GM18502 (cell line): Measurements from ENCODE around the gene QTRT2.
A peak's percentile ranks its signal among the peaks of the same experiment; 100 is the strongest.

Experiments
- ATAC-seq: cut with Tn5 transposase; IDR thresholded peaks from one replicate; pipeline ENCODE4 v1.9.1; 2021; ENCODE audit warnings: mild to moderate bottlenecking; ENCODE audit not compliant: unreplicated experiment, poor library complexity

Gene QTRT2

DNA sequence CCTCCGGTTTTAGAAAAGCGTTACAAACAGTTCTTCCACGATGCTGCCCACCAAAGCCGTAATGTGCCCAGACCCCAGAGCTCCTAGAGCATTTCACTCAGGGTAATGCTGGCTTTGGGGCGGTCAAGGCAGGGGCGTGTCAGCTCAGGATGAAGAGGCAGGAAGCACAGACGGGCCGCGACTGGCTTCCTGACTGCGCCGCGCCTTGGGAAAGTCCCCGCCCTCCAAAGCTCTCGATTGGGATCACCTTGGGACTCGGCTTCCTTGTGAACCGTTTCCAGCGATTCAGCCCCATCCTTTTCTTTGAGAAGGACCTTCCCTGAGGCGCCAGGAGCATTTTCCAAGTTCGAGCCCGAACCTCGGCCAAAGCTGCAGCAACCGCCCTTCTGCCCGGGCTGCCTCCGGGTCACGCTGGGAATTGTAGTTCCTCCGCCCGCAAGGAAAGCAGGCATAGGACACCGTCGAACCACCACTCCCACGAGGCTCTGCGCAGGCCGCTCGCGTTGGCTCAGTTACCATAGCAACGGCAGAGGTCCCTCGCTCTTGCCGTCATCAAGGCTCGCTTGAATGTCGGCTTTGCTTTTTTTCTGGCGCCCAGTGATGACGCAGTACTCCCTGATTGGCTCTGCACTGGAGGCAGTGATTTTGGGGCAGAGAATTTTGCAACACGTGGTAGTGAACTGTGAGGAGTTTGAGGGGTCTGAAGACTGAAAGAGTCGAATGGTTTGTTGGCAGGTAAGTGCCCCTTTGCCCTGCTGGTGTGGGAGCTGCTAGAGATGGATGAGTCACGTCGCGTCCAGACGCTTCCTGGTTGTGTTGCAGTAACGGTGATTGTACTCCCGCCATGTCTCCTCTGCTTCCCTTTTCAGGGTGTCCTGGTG is at the start of gene QTRT2, which contains the start of gene CCDC191:
Gene QTRT2 (plus strand): TSS at position 608 of the 881 bp plus-strand sequence. CDS start 8,521 bp downstream, outside the sequence.
Gene CCDC191 (minus strand): TSS at position 397 of the 881 bp plus-strand sequence. CDS start 60 bp downstream, at position 337.
- ATAC-seq, result peak; percentile 98

DNA sequence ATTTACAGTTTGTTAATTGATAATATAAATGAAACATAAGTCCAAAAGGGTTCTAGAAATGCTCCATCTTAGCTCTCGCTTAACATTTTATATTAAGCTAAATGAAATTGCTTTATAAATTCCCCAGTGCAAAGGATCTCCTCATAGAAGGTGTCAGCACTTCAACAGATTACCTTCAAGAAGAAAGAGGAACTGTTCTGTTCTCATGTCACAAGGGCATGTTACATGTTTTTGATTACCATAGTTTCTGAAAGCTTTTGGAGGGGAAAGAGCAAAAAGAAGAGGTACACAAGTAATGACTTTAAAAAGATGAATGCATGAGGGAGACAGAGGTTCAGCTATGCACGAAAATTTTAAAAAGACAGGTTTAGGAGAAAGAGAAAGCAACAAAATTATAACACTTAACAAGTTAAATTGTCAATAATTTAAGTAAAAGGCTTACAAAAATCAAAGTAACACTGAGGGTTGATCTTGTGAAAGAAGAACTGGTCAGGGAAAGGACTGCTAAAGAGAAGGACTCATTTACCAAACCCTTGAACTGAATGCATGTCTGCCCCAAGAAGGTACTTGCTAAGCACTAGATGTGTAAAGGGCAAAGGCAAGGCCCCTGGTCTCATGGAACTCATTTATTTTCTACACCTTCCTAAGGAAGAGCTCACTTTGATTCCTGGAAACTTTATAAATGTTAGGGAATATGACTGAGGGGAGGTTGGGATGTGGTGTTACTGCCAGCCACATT is 45.3 kb upstream of the QTRT2 start:
- peak; percentile 87 for ATAC-seq

DNA sequence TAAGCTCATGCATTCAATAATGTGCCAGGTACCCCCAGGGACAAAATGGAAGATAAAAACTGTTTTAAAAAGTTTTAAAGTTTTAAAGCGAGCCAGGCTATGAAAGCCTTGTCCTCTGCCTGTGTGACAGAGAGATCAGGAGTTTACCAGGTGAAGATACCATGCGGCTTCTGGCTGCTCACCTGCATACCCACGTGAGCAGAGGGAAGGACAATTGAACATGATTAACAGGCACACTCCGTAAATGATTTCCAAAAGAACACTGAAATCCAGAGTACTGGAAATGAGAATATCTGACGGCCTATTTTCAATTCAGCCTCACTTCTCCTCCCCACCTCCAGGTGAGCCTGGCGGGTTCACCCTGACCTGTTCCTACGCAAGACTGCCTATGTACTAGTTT is 42.3 kb upstream of the QTRT2 start:
- ATAC-seq, result no peak

DNA sequence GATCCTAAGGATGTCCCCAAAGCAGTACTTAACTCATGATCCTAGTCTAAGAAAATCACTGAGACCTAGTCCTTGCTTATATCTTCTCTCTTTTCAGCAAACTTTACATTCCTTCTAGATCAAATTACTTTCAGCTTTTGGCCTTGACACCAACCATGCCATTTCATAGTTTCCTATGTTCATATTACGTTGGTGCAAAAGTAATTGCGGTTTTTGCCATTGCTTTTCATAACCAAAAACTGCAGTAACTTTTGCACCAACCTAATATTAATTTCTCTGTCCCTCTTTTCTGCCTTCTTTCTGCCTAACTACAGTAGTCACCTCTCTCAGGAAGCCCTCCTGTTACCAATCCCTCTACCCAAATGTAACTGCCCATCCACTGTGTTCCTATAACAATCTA is 37.1 kb upstream of the QTRT2 start:
- no peak for ATAC-seq

DNA sequence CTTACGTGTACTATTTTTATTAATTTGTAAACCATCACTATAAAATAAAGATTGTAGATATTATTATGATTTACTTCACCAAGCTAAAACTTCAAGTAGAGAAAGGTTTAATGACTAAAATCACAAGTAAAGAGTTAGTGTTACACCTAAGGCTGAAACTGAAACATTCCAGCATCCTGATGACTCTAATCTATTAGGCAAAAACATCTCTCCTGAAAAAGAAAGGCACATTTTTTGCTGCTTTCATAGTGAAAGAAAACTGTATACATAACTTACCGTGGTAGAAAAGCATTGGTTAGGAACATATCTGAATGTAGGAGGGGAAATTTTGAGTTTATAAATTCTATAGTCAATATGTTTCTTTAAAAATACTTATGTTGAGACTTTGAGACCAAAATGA is 35.6 kb upstream of the QTRT2 start:
- ATAC-seq, result no peak

DNA sequence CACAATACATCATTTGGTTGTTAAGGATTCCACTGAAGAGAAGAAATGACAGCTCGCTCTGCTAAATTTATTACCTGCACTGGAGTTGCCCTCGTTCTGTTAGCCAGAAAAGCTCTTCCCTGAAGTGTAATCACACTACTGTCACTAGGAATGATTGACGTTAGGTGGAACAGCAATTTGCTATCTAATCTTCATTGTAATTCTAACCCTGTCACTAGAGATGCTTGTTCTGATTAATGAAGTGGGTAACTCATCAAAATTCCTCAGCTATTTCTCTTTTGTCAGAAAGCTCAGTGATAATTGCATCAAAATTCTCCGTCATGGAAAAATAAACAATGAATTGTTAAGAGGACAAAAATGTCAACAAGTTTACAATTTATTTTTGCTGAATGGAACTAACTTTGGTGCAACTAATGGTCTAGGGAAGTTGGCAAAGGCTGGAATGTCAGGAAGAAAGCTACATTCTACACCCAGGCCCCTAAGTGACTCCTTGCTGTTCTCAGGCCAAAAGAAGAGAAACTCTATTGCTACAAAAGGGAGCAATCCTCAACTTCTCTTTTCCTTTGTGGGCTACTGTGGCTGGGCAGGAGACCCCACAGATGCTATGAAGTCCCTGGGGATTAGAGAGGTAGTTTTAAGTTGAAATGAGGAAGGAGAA is 34.3 kb upstream of the QTRT2 start:
- ATAC-seq, result no peak

DNA sequence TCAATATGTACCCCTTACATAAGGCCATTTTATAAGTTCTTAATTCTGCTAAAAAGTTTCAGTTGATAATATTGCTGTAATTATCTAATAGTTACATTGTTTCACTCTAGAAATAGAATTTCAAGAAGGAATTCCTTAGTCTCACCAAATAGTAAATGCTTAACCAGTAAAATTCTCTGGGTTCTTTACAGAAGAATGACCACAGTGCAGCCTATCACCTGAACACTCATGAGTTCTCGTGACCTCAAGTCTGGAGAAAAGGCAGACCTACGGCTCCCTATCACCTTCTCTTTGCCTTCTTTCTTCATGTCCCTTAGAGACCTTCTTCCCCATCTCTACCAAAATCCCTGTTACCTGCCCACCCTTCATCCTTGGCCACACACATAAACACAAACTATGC is 31.1 kb upstream of the QTRT2 start:
- ATAC-seq, result no peak

DNA sequence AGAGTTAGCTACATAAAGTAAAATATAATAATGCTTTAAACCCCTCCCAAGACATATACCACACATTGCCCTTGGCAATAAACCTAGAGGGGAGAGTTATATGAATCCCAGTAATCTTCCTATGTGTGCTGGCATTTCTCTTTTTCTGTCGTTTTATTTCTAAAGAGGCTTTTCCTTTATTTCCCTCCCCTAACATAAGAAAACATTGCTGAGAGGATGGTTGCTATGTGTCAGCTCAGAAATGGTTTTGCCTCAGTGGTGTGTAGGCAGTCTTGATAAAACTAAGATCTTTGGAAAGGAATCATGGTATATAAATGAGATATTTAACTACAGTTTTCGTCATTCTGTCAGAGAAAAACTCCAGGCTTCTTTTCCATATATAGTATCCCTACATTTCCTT is 30.2 kb upstream of the QTRT2 start:
- ATAC-seq, result no peak

DNA sequence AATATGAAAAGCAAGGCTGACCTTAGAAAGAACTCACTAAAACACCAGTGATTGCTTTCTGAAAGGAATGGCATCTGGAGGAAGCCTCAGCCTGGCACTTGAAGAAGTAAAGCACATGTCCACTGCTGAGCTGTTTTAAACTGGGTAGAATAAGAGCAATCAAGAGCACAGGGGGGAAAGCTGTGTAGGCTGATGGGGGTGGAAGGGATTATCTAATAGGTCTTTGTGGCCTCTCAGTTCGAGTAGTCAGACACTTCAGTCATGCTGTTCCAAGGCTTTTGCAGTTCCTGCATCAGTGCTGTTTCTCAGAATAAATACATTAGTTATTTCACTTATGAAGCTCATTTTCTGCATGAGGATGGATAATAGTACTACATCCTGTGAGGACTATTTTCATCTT is 22.8 kb upstream of the QTRT2 start:
- ATAC-seq, result no peak

DNA sequence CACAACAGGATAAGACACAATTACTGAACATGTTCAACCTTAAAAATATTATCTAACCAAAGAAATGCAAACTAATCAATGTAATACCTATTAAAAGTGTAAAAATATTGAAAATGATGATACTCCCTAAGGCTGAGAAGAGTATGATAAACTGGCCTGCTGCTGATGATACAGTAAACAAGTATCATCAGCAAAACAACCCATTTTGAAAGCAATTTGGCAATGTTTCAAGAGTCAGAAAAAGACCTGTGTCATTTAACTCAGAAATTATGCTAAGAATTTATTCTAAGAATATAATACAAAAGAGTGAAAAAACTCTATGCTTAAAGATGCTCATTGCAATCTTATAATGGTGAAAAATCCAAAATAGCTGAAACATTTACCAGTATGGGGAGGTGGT is 22.3 kb upstream of the QTRT2 start:
- ATAC-seq, result no peak

DNA sequence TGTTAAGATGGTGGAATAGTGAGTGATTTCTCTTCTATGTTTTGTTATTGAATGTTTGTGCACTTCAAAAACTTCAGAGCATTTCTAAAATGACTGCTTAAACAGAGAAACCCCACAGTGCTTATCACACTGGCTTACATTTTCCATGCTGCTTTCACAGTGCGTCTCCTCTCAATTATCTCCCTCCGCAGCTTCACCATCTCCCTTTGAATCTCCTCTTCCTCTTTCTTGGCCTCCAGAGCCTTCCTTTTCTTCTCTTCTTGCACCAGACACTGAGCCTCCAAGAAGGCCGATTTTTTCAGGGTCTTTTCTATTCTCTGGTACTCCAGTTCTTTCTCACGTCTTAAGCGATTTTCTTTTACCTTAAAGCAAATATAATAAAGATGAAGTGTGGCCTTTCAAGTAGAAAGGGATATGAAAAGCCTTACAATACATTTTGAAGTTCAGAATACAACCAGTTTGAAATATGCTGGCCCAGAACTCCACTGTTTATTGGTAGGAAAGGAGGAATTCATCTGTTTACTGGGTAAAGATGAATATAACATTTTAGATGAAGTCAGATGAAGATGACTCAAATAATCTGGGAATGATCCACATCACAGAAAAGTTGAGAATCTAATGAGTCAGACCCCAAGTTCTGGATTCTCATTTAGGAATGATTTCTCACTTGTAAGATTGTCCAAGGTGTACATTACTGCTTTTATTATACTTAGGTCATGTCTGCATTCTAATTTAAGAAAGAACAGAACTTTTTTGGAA is 21.6 kb upstream of the QTRT2 start:
- ATAC-seq, result no peak

DNA sequence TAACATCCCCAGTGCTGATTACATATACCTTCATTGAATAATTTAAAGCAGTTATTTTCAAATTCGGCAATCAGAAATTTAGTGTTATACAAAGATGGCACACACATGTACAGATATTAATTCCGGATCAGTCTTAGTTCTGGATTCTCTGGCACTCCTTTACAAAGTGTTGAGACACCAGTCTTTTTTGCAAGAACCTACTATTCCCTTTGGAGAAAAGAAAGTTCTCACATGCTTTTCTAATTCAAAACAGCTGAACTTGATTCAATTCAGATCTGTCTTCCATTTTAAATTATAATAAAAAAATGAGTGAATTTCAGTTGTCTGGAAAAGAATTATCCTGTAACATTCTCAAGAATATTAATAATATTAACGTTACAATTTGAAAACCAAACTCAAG is 20.6 kb upstream of the QTRT2 start:
- ATAC-seq, result no peak

DNA sequence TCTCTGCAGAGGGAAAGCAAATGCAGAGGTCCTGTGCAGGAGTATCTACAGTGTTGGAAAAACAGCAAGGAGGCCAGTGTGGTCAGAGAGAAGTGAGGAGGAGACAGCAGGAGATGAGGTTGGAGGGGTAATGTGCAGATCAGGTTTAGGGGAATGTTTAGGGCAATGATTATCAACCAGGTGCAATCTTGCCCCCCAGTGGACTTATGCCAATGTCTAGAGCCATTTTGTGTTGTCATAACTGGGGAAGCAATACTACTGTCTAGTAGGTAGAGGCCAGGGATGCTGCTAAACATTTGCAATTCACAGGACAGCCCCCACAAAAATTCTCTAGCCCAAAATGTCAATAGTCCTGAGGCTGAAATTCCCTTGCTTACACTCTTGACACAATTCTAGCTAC is 13.3 kb upstream of the QTRT2 start:
- ATAC-seq, result no peak

DNA sequence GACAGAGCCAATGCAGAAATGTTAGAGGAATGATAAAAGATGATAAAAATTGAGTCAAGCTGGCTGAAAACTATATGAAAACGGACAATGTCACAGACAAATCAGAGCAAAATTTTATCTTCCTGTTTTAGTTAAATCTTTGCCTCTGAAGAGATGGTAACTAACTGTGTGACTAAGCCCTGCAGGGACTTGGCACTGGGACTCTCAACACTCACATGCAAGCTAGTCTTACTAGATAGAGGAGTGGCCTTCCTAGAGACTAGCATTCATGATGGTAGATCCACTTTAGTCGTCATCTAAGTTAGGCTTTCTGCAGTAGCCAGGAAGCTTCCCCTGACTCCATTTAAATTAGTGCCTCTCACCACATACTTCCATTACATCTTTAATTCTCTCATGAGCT is 4.3 kb upstream of the QTRT2 start:
- ATAC-seq, result no peak

DNA sequence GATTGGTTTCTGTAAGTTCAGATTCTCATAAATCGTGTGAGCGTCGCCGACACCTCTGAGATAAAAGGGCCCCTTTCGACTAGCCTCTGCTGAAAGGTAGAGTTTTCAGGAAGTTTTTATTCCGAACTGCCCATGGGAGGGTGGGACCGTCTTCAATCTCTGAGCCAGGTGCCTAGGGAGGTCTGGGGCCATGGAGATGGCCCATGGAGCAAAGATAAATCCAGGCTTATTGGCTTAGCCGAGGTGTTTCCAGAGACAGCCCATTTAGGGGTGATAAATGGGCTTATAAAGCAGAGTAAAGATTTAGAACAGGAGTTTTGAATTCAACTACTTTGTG is 442 bp downstream of the QTRT2 start:
- peak; percentile 18 for ATAC-seq

DNA sequence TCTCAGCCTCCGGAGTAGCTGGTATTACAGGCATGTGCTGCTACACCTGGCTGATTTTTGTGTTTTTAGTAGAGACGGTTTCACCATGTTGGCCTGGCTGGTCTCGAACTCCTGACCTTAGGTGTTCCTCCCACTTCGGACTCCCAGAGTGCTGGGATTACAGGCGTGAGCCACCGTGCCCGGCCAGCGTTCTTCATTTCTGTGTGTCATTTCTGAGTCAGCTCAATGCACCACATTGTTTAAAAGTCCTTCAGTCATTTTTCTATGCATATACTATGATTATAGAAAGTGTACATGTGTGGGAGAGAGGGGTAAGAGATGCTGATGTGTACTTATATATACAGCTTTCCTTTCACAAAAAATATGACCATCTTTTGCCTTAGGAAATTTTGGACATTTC is 2.1 kb downstream of the QTRT2 start:
- no peak for ATAC-seq

DNA sequence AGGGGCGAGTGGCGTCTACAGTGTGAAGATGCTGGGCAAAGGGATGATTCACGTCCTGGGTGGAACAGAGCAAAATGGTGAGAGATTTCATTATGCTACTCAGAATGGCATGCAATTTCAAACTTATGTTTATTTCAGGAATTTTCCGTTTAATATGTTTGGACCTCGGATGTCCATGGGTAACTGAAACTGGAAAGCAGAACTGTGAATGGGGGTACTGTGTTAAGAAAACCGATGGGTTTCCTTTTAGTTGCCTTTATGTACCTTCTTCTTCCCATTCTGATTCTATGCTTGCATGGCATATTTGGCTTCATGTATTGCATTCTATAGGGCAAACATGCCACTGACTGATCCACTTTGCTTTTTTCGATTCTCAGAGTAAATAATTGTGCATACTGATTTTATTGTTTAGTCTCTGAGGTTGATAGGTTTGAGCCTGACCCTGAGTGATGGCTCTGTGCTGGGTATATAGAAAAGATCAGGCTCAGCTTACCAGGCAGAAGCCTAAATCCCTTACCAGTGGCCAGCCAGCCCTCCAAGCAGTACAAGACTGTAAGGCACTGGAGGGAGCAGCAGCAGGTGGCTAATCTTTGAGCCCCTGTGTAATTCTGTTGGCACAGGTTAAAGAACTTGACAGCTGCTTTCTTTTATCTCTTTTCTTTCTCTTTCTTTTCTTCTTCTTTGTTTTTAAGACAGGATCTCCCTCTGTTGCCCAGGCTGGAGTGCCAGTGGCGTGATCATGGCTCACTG is 4.5 kb downstream of the QTRT2 start:
- no peak for ATAC-seq

DNA sequence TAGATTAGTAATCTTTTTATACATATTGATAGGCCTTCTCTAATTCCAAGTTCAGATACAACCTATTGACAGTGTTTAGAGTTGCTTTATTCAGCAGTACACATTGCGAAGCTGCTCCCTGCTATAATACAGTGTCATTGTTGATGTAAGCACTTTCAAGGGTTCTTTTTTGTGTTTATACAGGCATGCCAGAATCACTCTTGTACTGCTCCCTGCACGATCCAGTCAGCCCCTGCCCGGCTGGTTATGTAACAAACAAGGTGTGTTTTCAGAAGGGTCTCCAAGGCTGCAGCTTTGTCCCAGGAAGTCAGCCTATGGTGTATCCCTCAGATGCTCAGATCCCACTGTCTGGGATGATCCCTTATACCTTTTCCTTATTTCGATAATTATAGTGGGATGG is 11.3 kb downstream of the QTRT2 start:
- no peak for ATAC-seq

DNA sequence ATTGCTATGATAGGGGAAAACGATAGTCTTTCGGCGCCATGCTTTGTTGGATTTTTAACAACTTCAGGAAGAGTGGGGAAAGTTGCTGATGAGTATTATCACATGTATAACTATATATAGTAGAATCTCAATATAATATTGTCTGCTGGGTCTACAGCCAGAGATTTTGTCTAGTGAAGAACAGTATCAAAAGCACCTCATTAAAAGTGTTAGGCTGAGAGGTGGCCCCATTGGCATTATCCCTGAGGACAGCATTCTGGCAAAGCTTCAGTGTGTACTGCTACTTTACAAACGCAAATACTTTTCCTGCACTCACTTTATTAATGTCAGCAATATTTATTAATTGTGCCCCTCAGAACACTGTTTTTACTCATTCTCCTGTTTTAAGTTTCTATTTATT is 11.8 kb downstream of the QTRT2 start:
- no peak for ATAC-seq

DNA sequence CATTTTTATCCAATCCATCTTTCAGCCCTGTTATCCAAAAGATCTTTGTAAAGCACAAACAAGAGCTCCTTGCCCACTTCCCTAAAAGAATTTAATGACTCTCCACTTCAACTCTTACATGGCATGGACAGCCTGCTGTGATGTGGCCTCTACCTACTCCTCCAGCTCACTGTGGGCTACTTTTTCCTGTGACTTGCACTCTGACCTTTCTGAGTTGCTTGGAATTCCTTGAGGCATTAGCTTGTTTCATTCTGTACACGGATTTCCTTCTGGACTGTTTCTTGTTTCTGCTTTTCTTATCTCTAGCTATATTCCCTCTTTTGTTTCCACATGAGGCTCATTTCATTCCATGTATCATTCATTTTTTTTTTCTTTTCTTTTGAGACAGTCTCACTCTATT is 15.2 kb downstream of the QTRT2 start:
- ATAC-seq, result no peak
